Glomerular visceral epithelial cell (primary cell): ENCODE results near the gene HDGF.

Experiments used
- DNase-seq: peaks from one replicate; pipeline ENCODE4 v3.0.0-alpha.2; 2016; ENCODE audit errors: extremely low spot score

HDGF gene

GRCh38 chr1:156698995-156699394, 52.5 kb downstream of the HDGF start:
- DNase-seq: no peak

GRCh38 chr1:156697481-156697880, 54.0 kb downstream of the HDGF start:
- DNase-seq: peak; percentile 64

- DNase-seq: no peak
Measured at GRCh38 chr1:156696755-156697154, 54.7 kb downstream of the HDGF start.

GRCh38 chr1:156694690-156694962, 56.8 kb downstream of the HDGF start:
- no peak for DNase-seq

- DNase-seq: no peak
Measured at GRCh38 chr1:156693848-156694689, 57.4 kb downstream of the HDGF start.

GRCh38 chr1:156692925-156693847, 58.3 kb downstream of the HDGF start:
- DNase-seq: no peak

GRCh38 chr1:156692441-156692924, 59.0 kb downstream of the HDGF start:
- DNase-seq: no peak
